Osteocyte (in vitro differentiated cells): ENCODE data around the gene DPP6. TPM values are rescaled to one million over a fixed set of nuclear protein-coding genes. Genes with fewer than 3 reads are reported as not detected.

ENCODE experiments used
- DNase-seq: peaks from one replicate; pipeline ENCODE4 v3.0.0; 2021; ENCODE audit warnings: mixed read lengths; ENCODE audit not compliant: unreplicated experiment; ENCODE audit errors: extremely low spot score
- H3K27ac Mint-ChIP-seq: one replicate; pipeline ENCODE4 v1.8.0; 2021; ENCODE audit warnings: mild to moderate bottlenecking, mixed read lengths; ENCODE audit not compliant: unreplicated experiment
- H3K27me3 Mint-ChIP-seq: one replicate; pipeline ENCODE4 v1.8.0; 2021; ENCODE audit warnings: mixed read lengths; ENCODE audit not compliant: unreplicated experiment
- H3K36me3 Mint-ChIP-seq: one replicate; pipeline ENCODE4 v1.8.0; 2021; ENCODE audit warnings: mixed read lengths; ENCODE audit not compliant: unreplicated experiment
- H3K4me1 Mint-ChIP-seq: one replicate; pipeline ENCODE4 v1.8.0; 2021; ENCODE audit warnings: mixed read lengths; ENCODE audit not compliant: unreplicated experiment
- H3K4me3 Mint-ChIP-seq: one replicate; pipeline ENCODE4 v1.8.0; 2021; ENCODE audit warnings: mild to moderate bottlenecking, moderate library complexity, mixed read lengths; ENCODE audit not compliant: unreplicated experiment
- H3K9me3 Mint-ChIP-seq: one replicate; pipeline ENCODE4 v1.8.0; 2021; ENCODE audit warnings: mixed read lengths; ENCODE audit not compliant: unreplicated experiment
- total RNA-seq: library from RNA; stranded (reverse); gene quantifications from 2 replicates; pipeline ENCODE4 v1.2.1, GENCODE V29; 2021
- TF ChIP-seq, protein P1 (sequence below): fragments of 200-600 bp; sonication (generic); IDR thresholded peaks from 2 replicates; pipeline ENCODE4 v1.5.0; 2021; ENCODE audit warnings: antibody characterized with exemption, mild to moderate bottlenecking, moderate library complexity

The DPP6 gene
- total RNA-seq, 1 donor from 2014 or later = not detected

DNA sequence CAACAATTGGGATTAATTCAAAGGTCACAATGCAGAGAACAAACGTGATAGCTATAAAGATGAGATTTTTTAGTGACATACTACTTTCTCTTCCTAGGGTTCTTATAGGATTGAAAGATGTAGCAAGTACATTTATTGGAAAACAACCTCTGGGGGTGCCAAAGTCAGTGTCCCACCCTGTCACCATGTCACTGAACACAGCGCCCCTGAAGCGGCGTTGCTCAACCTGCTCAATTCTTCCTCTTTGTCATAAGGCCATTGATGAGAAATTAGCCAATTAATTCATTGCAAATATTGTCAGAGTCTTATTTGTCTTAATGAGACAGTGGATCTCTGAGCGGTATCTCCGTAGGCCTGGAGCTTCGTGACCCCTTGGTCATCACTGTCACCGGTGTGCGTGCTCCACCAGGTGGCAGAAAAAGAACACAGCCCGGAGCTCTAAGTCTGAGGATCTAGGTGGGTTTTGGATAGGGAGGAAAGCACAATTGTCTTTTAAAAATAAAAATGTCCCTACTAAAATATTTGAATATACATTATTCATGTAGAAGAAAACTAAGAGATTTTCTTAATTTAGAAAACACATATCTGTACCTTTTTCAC, 588.2 kb downstream of the DPP6 start:
- TF ChIP-seq, protein P1, sequence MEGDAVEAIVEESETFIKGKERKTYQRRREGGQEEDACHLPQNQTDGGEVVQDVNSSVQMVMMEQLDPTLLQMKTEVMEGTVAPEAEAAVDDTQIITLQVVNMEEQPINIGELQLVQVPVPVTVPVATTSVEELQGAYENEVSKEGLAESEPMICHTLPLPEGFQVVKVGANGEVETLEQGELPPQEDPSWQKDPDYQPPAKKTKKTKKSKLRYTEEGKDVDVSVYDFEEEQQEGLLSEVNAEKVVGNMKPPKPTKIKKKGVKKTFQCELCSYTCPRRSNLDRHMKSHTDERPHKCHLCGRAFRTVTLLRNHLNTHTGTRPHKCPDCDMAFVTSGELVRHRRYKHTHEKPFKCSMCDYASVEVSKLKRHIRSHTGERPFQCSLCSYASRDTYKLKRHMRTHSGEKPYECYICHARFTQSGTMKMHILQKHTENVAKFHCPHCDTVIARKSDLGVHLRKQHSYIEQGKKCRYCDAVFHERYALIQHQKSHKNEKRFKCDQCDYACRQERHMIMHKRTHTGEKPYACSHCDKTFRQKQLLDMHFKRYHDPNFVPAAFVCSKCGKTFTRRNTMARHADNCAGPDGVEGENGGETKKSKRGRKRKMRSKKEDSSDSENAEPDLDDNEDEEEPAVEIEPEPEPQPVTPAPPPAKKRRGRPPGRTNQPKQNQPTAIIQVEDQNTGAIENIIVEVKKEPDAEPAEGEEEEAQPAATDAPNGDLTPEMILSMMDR = no peak
- Mint-ChIP-seq H3K4me3 (no peak overlapping the region), H3K27me3 (no peaks in the 10 kb centered on the region), H3K9me3 (peaks cover 44% of the 10 kb centered on the region), H3K4me1 (no peaks in the 10 kb centered on the region), H3K36me3 (no peaks in the 10 kb centered on the region), H3K27ac (no peak overlapping the region)
- no peak for DNase-seq

DNA sequence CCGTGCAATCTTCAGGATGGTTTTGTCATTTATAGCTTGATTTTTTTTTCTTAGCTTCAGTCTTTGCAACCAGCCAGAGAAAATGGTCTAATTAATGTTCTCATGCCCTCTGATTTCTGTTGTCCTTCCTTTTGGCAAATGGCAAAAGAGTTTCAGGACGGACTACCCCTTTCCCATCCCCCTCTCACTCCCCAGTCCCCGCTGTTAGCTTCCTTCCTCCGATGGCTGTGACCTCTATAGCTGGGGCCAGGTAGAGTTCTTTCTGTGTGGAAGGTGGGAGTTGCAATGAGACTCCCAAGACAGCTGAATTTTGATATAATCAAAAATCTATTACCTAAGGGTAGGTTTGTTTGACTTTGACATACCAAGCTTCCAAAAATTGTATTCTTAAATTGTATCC, 588.7 kb downstream of the DPP6 start:
- no peaks in the 10 kb centered on the region for H3K27me3 Mint-ChIP-seq
- no peaks in the 10 kb centered on the region for H3K36me3 Mint-ChIP-seq
- H3K9me3 Mint-ChIP-seq = peaks cover 42% of the 10 kb centered on the region
- TF ChIP-seq, protein P1 = no peak
- H3K27ac Mint-ChIP-seq = no peak overlapping the region
- no peaks in the 10 kb centered on the region for H3K4me1 Mint-ChIP-seq
- no peak overlapping the region for H3K4me3 Mint-ChIP-seq
- DNase-seq = no peak

DNA sequence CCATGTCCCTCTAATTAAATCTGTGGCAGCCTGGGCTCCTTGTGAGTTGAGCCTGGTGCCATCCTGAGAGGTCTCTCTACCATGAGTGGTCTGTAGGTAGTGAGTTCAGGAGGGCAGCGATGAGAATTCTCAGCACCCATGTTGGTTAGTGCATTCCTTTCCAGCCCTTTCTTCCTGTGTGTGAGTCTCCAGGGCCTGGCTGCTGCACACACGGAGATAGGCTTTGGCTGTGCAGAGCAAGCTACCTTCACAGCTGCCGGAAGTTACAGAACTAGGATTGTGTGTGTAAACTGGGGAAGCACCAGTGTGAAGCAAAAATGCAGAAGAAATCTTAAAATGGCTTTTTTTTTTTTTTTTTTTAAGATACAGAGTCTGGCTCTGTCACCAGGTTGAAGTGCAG, 592.2 kb downstream of the DPP6 start:
- H3K27ac Mint-ChIP-seq = no peak overlapping the region
- no peaks in the 10 kb centered on the region for H3K4me1 Mint-ChIP-seq
- no peak overlapping the region for H3K4me3 Mint-ChIP-seq
- DNase-seq = no peak
- peaks cover 37% of the 10 kb centered on the region for H3K9me3 Mint-ChIP-seq
- peaks cover 3% of the 10 kb centered on the region for H3K36me3 Mint-ChIP-seq
- TF ChIP-seq, protein P1 = no peak
- H3K27me3 Mint-ChIP-seq = no peaks in the 10 kb centered on the region

DNA sequence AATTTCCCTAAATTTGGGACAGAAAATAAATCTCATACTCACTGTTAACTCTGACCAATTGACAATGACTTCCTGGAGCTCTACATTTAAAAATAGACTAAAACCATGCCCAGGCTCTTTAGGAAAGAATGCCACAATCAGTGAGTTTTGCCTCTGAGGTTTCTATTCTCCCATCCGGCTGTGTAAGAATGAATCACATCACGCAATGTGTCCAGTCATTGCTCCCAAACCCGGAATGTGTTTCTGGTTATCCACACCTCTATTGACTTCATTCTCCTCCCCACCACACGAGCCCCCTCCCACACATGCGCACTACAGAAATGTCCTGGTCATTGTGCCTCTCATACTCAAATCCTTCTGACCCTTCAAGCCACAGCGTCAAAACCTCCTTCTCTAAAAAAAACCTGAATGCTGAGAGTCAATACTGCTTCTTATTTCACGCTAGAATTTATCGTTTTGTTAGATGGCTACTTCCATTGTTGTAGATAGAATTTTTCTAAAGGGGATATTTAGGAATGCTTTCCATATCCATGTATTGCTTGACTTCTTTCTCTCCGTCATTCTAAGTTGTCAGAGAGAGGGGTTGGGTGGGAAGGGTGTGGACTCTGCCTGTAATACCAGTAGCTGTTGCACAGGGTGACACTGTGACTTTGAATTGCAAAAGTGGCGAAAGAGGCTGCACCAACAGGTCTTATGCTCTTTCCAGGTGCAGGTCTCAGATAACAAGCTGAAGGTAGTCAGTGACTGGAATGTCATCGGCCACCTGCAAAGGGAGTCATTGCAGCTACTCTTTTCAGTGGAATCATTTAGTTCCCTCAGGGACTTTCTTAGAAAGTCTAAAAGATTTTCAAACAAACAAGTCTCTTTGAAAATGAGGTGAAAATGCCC, 594.2 kb downstream of the DPP6 start:
- peaks cover 3% of the 10 kb centered on the region for H3K36me3 Mint-ChIP-seq
- H3K9me3 Mint-ChIP-seq = peaks cover 46% of the 10 kb centered on the region
- no peaks in the 10 kb centered on the region for H3K27me3 Mint-ChIP-seq
- TF ChIP-seq, protein P1 = no peak
- H3K4me3 Mint-ChIP-seq = no peak overlapping the region
- H3K27ac Mint-ChIP-seq = no peak overlapping the region
- no peaks in the 10 kb centered on the region for H3K4me1 Mint-ChIP-seq
- DNase-seq = no peak

DNA sequence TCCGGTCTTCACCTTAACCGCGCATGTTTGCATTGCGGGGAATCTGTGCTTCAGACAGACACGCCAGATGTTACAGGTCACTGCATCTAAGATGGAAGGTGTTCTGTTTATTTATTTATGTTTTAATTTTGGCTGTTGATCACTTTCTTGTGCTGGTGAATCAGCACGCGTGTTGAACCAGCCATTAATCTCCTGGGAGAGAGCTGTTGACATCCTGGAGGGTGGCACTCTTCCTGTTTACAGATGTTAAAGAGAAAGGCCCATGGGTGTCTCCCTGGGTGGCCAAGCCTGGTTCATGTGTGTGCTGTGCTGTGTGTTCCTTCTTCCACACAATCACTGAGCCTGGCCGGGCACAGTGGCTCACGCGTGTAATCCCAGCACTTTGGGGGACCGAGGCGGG, 595.4 kb downstream of the DPP6 start:
- H3K27me3 Mint-ChIP-seq = no peaks in the 10 kb centered on the region
- no peaks in the 10 kb centered on the region for H3K4me1 Mint-ChIP-seq
- no peak overlapping the region for H3K27ac Mint-ChIP-seq
- H3K4me3 Mint-ChIP-seq = no peak overlapping the region
- DNase-seq = no peak
- H3K36me3 Mint-ChIP-seq = peaks cover 3% of the 10 kb centered on the region
- peaks cover 53% of the 10 kb centered on the region for H3K9me3 Mint-ChIP-seq
- TF ChIP-seq, protein P1 = no peak
